ENCODE data around the gene LRRC4B.
A peak's percentile ranks its signal among the peaks of the same experiment; 100 is the strongest.

Gene LRRC4B

GRCh38 chr19:50556282-50557008 is 11.8 kb downstream of the LRRC4B start:
- DNase-seq (ENCODE audit: low spot score), result peak; percentile 51
- CTCF ChIA-PET, result interaction anchor here (0.5 to 1.8 kb wide), 18 partner anchors 9 to 1725 kb away, joined by 3 to 23 read pairs (median 3); no protein-coding TSS in a partner anchor
- TF ChIP-seq CTCF (conservative IDR thresholded peaks at IDR 0.05; ENCODE audit: low read depth), result peak; percentile 81
- POLR2A ChIA-PET (ENCODE audit: low non-redundant PET), result no interaction called here
- no peak overlapping the region for H3K27ac ChIP-seq

- DNase-seq (ENCODE audit: low spot score), result no peak
- POLR2A ChIA-PET (ENCODE audit: low non-redundant PET), result interaction anchor here (0.6 kb wide), 1 partner anchor 21 kb away, joined by 3 read pairs; no protein-coding TSS in a partner anchor
- no peak for TF ChIP-seq CTCF (conservative IDR thresholded peaks at IDR 0.05; ENCODE audit: low read depth)
- no peak overlapping the region for H3K27ac ChIP-seq
- CTCF ChIA-PET, result interaction anchor here (0.6 to 1.8 kb wide), 14 partner anchors 9 to 704 kb away, joined by 3 to 23 read pairs (median 4); no protein-coding TSS in a partner anchor
Observed at GRCh38 chr19:50555450-50556281, 12.6 kb downstream of the LRRC4B start.

- ChIA-PET POLR2A (ENCODE audit: low non-redundant PET) (no interaction called here), CTCF (interaction anchor here (1.3 to 1.4 kb wide), 2 partner anchors 17 to 46 kb away, joined by 3 to 5 read pairs; no protein-coding TSS in a partner anchor)
- DNase-seq (ENCODE audit: low spot score), result no peak
- no peak overlapping the region for H3K27ac ChIP-seq
- no peak for TF ChIP-seq CTCF (conservative IDR thresholded peaks at IDR 0.05; ENCODE audit: low read depth)
Observed at GRCh38 chr19:50555033-50555432, 13.2 kb downstream of the LRRC4B start.

- H3K27ac ChIP-seq, result no peak overlapping the region
- DNase-seq (ENCODE audit: low spot score), result no peak
- CTCF ChIA-PET, result interaction anchor here (1.4 kb wide), 1 partner anchor 16 kb away, joined by 5 read pairs; no protein-coding TSS in a partner anchor
- no peak for TF ChIP-seq CTCF (conservative IDR thresholded peaks at IDR 0.05; ENCODE audit: low read depth)
- POLR2A ChIA-PET (ENCODE audit: low non-redundant PET), result no interaction called here
Observed at GRCh38 chr19:50554212-50554611, 14.0 kb downstream of the LRRC4B start.

GRCh38 chr19:50553134-50553703 is 15.0 kb downstream of the LRRC4B start:
- POLR2A ChIA-PET (ENCODE audit: low non-redundant PET), result no interaction called here
- H3K27ac ChIP-seq, result no peak overlapping the region
- no peak for TF ChIP-seq CTCF (conservative IDR thresholded peaks at IDR 0.05; ENCODE audit: low read depth)
- CTCF ChIA-PET, result interaction anchor here (0.6 to 0.9 kb wide), 2 partner anchors 16 to 1868 kb away, joined by 3 read pairs; no protein-coding TSS in a partner anchor
- no peak for DNase-seq (ENCODE audit: low spot score)

GRCh38 chr19:50552540-50552939 is 15.7 kb downstream of the LRRC4B start:
- no peak for TF ChIP-seq CTCF (conservative IDR thresholded peaks at IDR 0.05; ENCODE audit: low read depth)
- ChIA-PET CTCF (interaction anchor here (0.9 kb wide), 1 partner anchor 15 kb away, joined by 3 read pairs; no protein-coding TSS in a partner anchor), POLR2A (ENCODE audit: low non-redundant PET) (no interaction called here)
- no peak for DNase-seq (ENCODE audit: low spot score)
- no peak overlapping the region for H3K27ac ChIP-seq

All from RWPE1 (cell line).